ENCODE data around the gene RBAK.
"Not testable (repeated sequence)": the region's sequence is repeated elsewhere in the genome, so short reads cannot be mapped to it uniquely, and the experiment has no call there.

RBAK gene

GRCh38 chr7:5083311-5083711, 37.7 kb downstream of the RBAK start:
- Histone ChIP-seq H2BK12ac (ENCODE audit: low read length) (no peak overlapping the region), H3K4me3 (ENCODE audit: low read depth, low read length) (no peak overlapping the region), H2BK5ac (ENCODE audit: low read depth, low read length, poor library complexity) (no peak overlapping the region), H3K79me1 (ENCODE audit: low read length) (no peaks in the 10 kb centered on the region), H3K9ac (ENCODE audit: low read length) (peak overlapping the region; percentile 6), H3K23ac (ENCODE audit: low read length) (no peak overlapping the region), H3K4me1 (ENCODE audit: control insufficient read depth in 1 of 2, insufficient read depth in 2 of 2, low read length in 2 of 2) (no peaks in the 10 kb centered on the region), H3K4ac (ENCODE audit: low read depth, low read length) (no peak overlapping the region), H3K4me2 (ENCODE audit: low read length) (no peak overlapping the region), H4K8ac (ENCODE audit: low read depth, low read length) (no peak overlapping the region), H3K9me3 (ENCODE audit: insufficient read depth, low read depth, low read length) (peaks cover 2% of the 10 kb centered on the region), H3K14ac (ENCODE audit: low read length) (no peak overlapping the region), H3K18ac (ENCODE audit: low read length) (no peak overlapping the region), H2AFZ (ENCODE audit: insufficient read depth, low read length, poor library complexity) (no peak overlapping the region), H4K91ac (ENCODE audit: low read depth, low read length) (no peak overlapping the region), H3K27me3 (ENCODE audit: insufficient read depth, low read length) (no peaks in the 10 kb centered on the region), H2AK5ac (ENCODE audit: low read length) (no peak overlapping the region), H3K27ac (ENCODE audit: low read depth, low read length) (no peak overlapping the region), H3K79me2 (ENCODE audit: control insufficient read depth, insufficient read depth, low read length, poor library complexity) (no peaks in the 10 kb centered on the region), H4K12ac (ENCODE audit: low read depth, low read length) (no peak overlapping the region), H2BK120ac (ENCODE audit: insufficient read depth, low read length, poor library complexity) (no peak overlapping the region), H3K36me3 (ENCODE audit: control insufficient read depth in 1 of 2, insufficient read depth in 2 of 2, low read length in 2 of 2) (no peaks in the 10 kb centered on the region)
- DNase-seq = peak in 1 of 2 donors; percentile 51
- no CpG with 5 or more reads among the region's 24 CpGs for WGBS (ENCODE audit: extremely low coverage, insufficient coverage, insufficient read length)

- no peak for DNase-seq
- no peak overlapping the region for H3K4ac ChIP-seq (ENCODE audit: low read depth, low read length)
- H3K4me3 ChIP-seq (ENCODE audit: low read depth, low read length) = no peak overlapping the region
- no peak overlapping the region for H3K27ac ChIP-seq (ENCODE audit: low read depth, low read length)
- H3K4me2 ChIP-seq (ENCODE audit: low read length) = no peak overlapping the region
- H3K27me3 ChIP-seq (ENCODE audit: insufficient read depth, low read length) = no peaks in the 10 kb centered on the region
- no peak overlapping the region for H2AK5ac ChIP-seq (ENCODE audit: low read length)
- no peak overlapping the region for H3K14ac ChIP-seq (ENCODE audit: low read length)
- H3K4me1 ChIP-seq (ENCODE audit: control insufficient read depth in 1 of 2, insufficient read depth in 2 of 2, low read length in 2 of 2) = peaks cover 2% of the 10 kb centered on the region in 2 experiments
- H3K36me3 ChIP-seq (ENCODE audit: control insufficient read depth in 1 of 2, insufficient read depth in 2 of 2, low read length in 2 of 2) = no peaks in the 10 kb centered on the region
- no peaks in the 10 kb centered on the region for H3K79me2 ChIP-seq (ENCODE audit: control insufficient read depth, insufficient read depth, low read length, poor library complexity)
- H4K91ac ChIP-seq (ENCODE audit: low read depth, low read length) = no peak overlapping the region
- no peaks in the 10 kb centered on the region for H3K9me3 ChIP-seq (ENCODE audit: insufficient read depth, low read depth, low read length)
- H2BK12ac ChIP-seq (ENCODE audit: low read length) = no peak overlapping the region
- H4K12ac ChIP-seq (ENCODE audit: low read depth, low read length) = no peak overlapping the region
- no peak overlapping the region for H3K18ac ChIP-seq (ENCODE audit: low read length)
- H4K8ac ChIP-seq (ENCODE audit: low read depth, low read length) = no peak overlapping the region
- H3K23ac ChIP-seq (ENCODE audit: low read length) = no peak overlapping the region
- H2BK5ac ChIP-seq (ENCODE audit: low read depth, low read length, poor library complexity) = no peak overlapping the region
- no CpG with 5 or more reads among the region's 9 CpGs for WGBS (ENCODE audit: extremely low coverage, insufficient coverage, insufficient read length)
- no peak overlapping the region for H3K9ac ChIP-seq (ENCODE audit: low read length)
- H2AFZ ChIP-seq (ENCODE audit: insufficient read depth, low read length, poor library complexity) = no peak overlapping the region
- H3K79me1 ChIP-seq (ENCODE audit: low read length) = no peaks in the 10 kb centered on the region
- no peak overlapping the region for H2BK120ac ChIP-seq (ENCODE audit: insufficient read depth, low read length, poor library complexity)
These were observed 40.6 kb downstream of the RBAK start for GRCh38 chr7:5086256-5086655.

- H4K91ac ChIP-seq (ENCODE audit: low read depth, low read length); H4K12ac ChIP-seq (ENCODE audit: low read depth, low read length); H3K9me3 ChIP-seq (ENCODE audit: insufficient read depth, low read depth, low read length); H3K4me1 ChIP-seq (ENCODE audit: control insufficient read depth in 1 of 2, insufficient read depth in 2 of 2, low read length in 2 of 2); H2BK120ac ChIP-seq (ENCODE audit: insufficient read depth, low read length, poor library complexity); H2AFZ ChIP-seq (ENCODE audit: insufficient read depth, low read length, poor library complexity); H3K4ac ChIP-seq (ENCODE audit: low read depth, low read length); H3K18ac ChIP-seq (ENCODE audit: low read length); H3K4me3 ChIP-seq (ENCODE audit: low read depth, low read length); H3K36me3 ChIP-seq (ENCODE audit: control insufficient read depth in 1 of 2, insufficient read depth in 2 of 2, low read length in 2 of 2); H2AK5ac ChIP-seq (ENCODE audit: low read length); H3K9ac ChIP-seq (ENCODE audit: low read length); H2BK5ac ChIP-seq (ENCODE audit: low read depth, low read length, poor library complexity); H2BK12ac ChIP-seq (ENCODE audit: low read length); H3K14ac ChIP-seq (ENCODE audit: low read length); H3K79me2 ChIP-seq (ENCODE audit: control insufficient read depth, insufficient read depth, low read length, poor library complexity); H3K27me3 ChIP-seq (ENCODE audit: insufficient read depth, low read length); H3K4me2 ChIP-seq (ENCODE audit: low read length); H3K79me1 ChIP-seq (ENCODE audit: low read length); H4K8ac ChIP-seq (ENCODE audit: low read depth, low read length); H3K23ac ChIP-seq (ENCODE audit: low read length); H3K27ac ChIP-seq (ENCODE audit: low read depth, low read length): not testable (repeated sequence)
- peak; percentile 51 to 76 for DNase-seq
- WGBS (ENCODE audit: extremely low coverage, insufficient coverage, insufficient read length) = no CpG with 5 or more reads among the region's 12 CpGs
These were observed 42.7 kb downstream of the RBAK start for GRCh38 chr7:5088228-5088833.

- peak; percentile 95 to 100 for DNase-seq
- H3K9me3 ChIP-seq (ENCODE audit: insufficient read depth, low read depth, low read length) = peaks cover 4% of the 10 kb centered on the region
- H3K36me3 ChIP-seq (ENCODE audit: control insufficient read depth in 1 of 2, insufficient read depth in 2 of 2, low read length in 2 of 2) = no peaks in the 10 kb centered on the region
- H2BK12ac ChIP-seq (ENCODE audit: low read length) = no peak overlapping the region
- H4K91ac ChIP-seq (ENCODE audit: low read depth, low read length) = no peak overlapping the region
- H2BK120ac ChIP-seq (ENCODE audit: insufficient read depth, low read length, poor library complexity) = no peak overlapping the region
- no peak overlapping the region for H3K14ac ChIP-seq (ENCODE audit: low read length)
- H3K18ac ChIP-seq (ENCODE audit: low read length) = no peak overlapping the region
- H3K79me1 ChIP-seq (ENCODE audit: low read length) = no peaks in the 10 kb centered on the region
- no peak overlapping the region for H3K23ac ChIP-seq (ENCODE audit: low read length)
- H2BK5ac ChIP-seq (ENCODE audit: low read depth, low read length, poor library complexity) = no peak overlapping the region
- H3K27ac ChIP-seq (ENCODE audit: low read depth, low read length) = no peak overlapping the region
- H3K4me1 ChIP-seq (ENCODE audit: control insufficient read depth in 1 of 2, insufficient read depth in 2 of 2, low read length in 2 of 2) = peaks cover 2% of the 10 kb centered on the region in 2 experiments
- H3K9ac ChIP-seq (ENCODE audit: low read length) = no peak overlapping the region
- no peak overlapping the region for H4K12ac ChIP-seq (ENCODE audit: low read depth, low read length)
- no peak overlapping the region for H3K4me3 ChIP-seq (ENCODE audit: low read depth, low read length)
- H2AFZ ChIP-seq (ENCODE audit: insufficient read depth, low read length, poor library complexity) = no peak overlapping the region
- H3K27me3 ChIP-seq (ENCODE audit: insufficient read depth, low read length) = no peaks in the 10 kb centered on the region
- H3K4ac ChIP-seq (ENCODE audit: low read depth, low read length) = no peak overlapping the region
- no peak overlapping the region for H3K4me2 ChIP-seq (ENCODE audit: low read length)
- no peaks in the 10 kb centered on the region for H3K79me2 ChIP-seq (ENCODE audit: control insufficient read depth, insufficient read depth, low read length, poor library complexity)
- H4K8ac ChIP-seq (ENCODE audit: low read depth, low read length) = no peak overlapping the region
- H2AK5ac ChIP-seq (ENCODE audit: low read length) = no peak overlapping the region
- WGBS (ENCODE audit: extremely low coverage, insufficient coverage, insufficient read length) = no CpG with 5 or more reads among the region's 8 CpGs
These were observed 43.2 kb downstream of the RBAK start for GRCh38 chr7:5088906-5089305.
